Calu3 (cell line): ENCODE measurements around the gene GET4. TPM values are rescaled to one million over a fixed set of nuclear protein-coding genes. Genes with fewer than 3 reads are reported as not detected.
A peak's percentile ranks its signal among the peaks of the same experiment; 100 is the strongest.
"Not testable (repeated sequence)": the region's sequence is repeated elsewhere in the genome, so short reads cannot be mapped to it uniquely, and the experiment has no call there.

Experiments used
- BruUV-seq: library from RNA; stranded (reverse); fragments of 400-500 nt; replicated peaks from 2 replicates; lab custom pipeline; 2021; lab: Mats Ljungman, UMichigan
- CTCF ChIA-PET: fragments of 300-600 bp; sonication (Branson Sonifier 250); formaldehyde crosslinking; loops from one replicate; lab custom pipeline; 2022; ENCODE audit warnings: antibody characterized with exemption; lab: Charles Lee
- DNase-seq: peaks from one replicate; pipeline ENCODE4 v3.0.0; 2022
- H3K27ac Mint-ChIP-seq: one replicate; pipeline ENCODE4 v1.8.0; 2022; ENCODE audit warnings: mixed read lengths; ENCODE audit not compliant: unreplicated experiment
- H3K27me3 Mint-ChIP-seq: one replicate; pipeline ENCODE4 v1.8.0; 2022; ENCODE audit warnings: mixed read lengths; ENCODE audit not compliant: unreplicated experiment
- H3K36me3 Mint-ChIP-seq: one replicate; pipeline ENCODE4 v1.8.0; 2022; ENCODE audit warnings: mild to moderate bottlenecking, moderate library complexity, mixed read lengths; ENCODE audit not compliant: insufficient read depth, unreplicated experiment
- H3K4me1 Mint-ChIP-seq: one replicate; pipeline ENCODE4 v1.8.0; 2022; ENCODE audit warnings: mild to moderate bottlenecking, low read depth, mixed read lengths; ENCODE audit not compliant: unreplicated experiment
- H3K4me3 Mint-ChIP-seq: one replicate; pipeline ENCODE4 v1.8.0; 2022; ENCODE audit warnings: mild to moderate bottlenecking, low read depth, moderate library complexity, mixed read lengths; ENCODE audit not compliant: unreplicated experiment
- H3K9me3 Mint-ChIP-seq: one replicate; pipeline ENCODE4 v1.8.0; 2022; ENCODE audit warnings: low read depth, mixed read lengths; ENCODE audit not compliant: unreplicated experiment
- CTCF ChIP-seq: fragments of 200-600 bp; IDR thresholded peaks from one replicate; pipeline ENCODE4 v1.8.0; 2022; ENCODE audit warnings: antibody characterized with exemption; ENCODE audit not compliant: unreplicated experiment
- intact Hi-C: fragments of 100-400 bp; cut with micrococcal nuclease; formaldehyde crosslinking; loops from one replicate; pipeline ENCODE4 v1.10.0; 2022; ENCODE audit not compliant: unreplicated experiment
- total RNA-seq: library from RNA; stranded (reverse); gene quantifications from 2 replicates; pipeline ENCODE4 v1.2.3, GENCODE V29; 2022

Gene GET4
- total RNA-seq, 1 experiment from 2014 or later = 145 TPM

GRCh38 chr7:871900-872537, 4.3 kb upstream of the GET4 start:
- Mint-ChIP-seq H3K27ac (no peak overlapping the region), H3K36me3 (peaks cover 76% of the 10 kb centered on the region), H3K4me3 (no peak overlapping the region), H3K4me1 (peaks cover 10% of the 10 kb centered on the region), H3K9me3 (no peaks in the 10 kb centered on the region), H3K27me3 (no peaks in the 10 kb centered on the region)
- intact Hi-C loops = loop anchor here (5.0 to 10.0 kb wide), 2 partner anchors 40 to 547 kb away; partner anchors contain the start of gene SUN1
- no peak for DNase-seq
- TF ChIP-seq CTCF = no peak
- CTCF ChIA-PET = interaction anchor here (1.1 to 1.8 kb wide), 4 partner anchors 36 to 551 kb away, joined by 3 to 11 read pairs (median 8); no protein-coding TSS in a partner anchor
- no TSS peak for BruUV-seq

GRCh38 chr7:872685-873084, 3.7 kb upstream of the GET4 start:
- CTCF ChIA-PET = interaction anchor here (1.0 to 1.8 kb wide), 7 partner anchors 36 to 552 kb away, joined by 3 to 11 read pairs (median 7); partner anchors contain the start of gene SUN1
- not testable (repeated sequence) for H3K9me3 Mint-ChIP-seq, H3K4me3 Mint-ChIP-seq, BruUV-seq, H3K27ac Mint-ChIP-seq, H3K27me3 Mint-ChIP-seq, DNase-seq
- H3K36me3 Mint-ChIP-seq = peaks cover 76% of the 10 kb centered on the region
- H3K4me1 Mint-ChIP-seq = peaks cover 10% of the 10 kb centered on the region
- intact Hi-C loops = loop anchor here (1.0 to 10.0 kb wide), 3 partner anchors 40 to 548 kb away; partner anchors contain the start of gene SUN1

GRCh38 chr7:873367-874002, 2.9 kb upstream of the GET4 start:
- H3K27me3 Mint-ChIP-seq = no peaks in the 10 kb centered on the region
- H3K4me3 Mint-ChIP-seq = no peak overlapping the region
- H3K36me3 Mint-ChIP-seq = peaks cover 77% of the 10 kb centered on the region
- peaks cover 10% of the 10 kb centered on the region for H3K4me1 Mint-ChIP-seq
- TF ChIP-seq CTCF = peak; percentile 98
- H3K9me3 Mint-ChIP-seq = no peaks in the 10 kb centered on the region
- DNase-seq = peak; percentile 89
- H3K27ac Mint-ChIP-seq = peak overlapping the region; percentile 52
- CTCF ChIA-PET = interaction anchor here (0.6 to 1.8 kb wide), 12 partner anchors 10 to 552 kb away, joined by 3 to 11 read pairs (median 6); partner anchors contain the start of gene SUN1
- intact Hi-C loops = loop anchor here (1.0 to 10.0 kb wide), 3 partner anchors 41 to 549 kb away; partner anchors contain the start of gene SUN1
- BruUV-seq = no TSS peak

GRCh38 chr7:874031-874749, 2.2 kb upstream of the GET4 start:
- no TSS peak for BruUV-seq
- intact Hi-C loops = loop anchor here (5.0 to 10.0 kb wide), 2 partner anchors 42 to 549 kb away; partner anchors contain the start of gene SUN1

More at GRCh38 chr7:874031-874749, 2.2 kb upstream of the GET4 start:
- CTCF ChIA-PET = interaction anchor here (0.6 to 1.8 kb wide), 11 partner anchors 11 to 553 kb away, joined by 3 to 11 read pairs (median 7); partner anchors contain the start of gene SUN1
- H3K27me3 Mint-ChIP-seq = no peaks in the 10 kb centered on the region
- peak overlapping the region; percentile 52 for H3K27ac Mint-ChIP-seq
- no peaks in the 10 kb centered on the region for H3K9me3 Mint-ChIP-seq
- TF ChIP-seq CTCF = no peak
- no peak overlapping the region for H3K4me3 Mint-ChIP-seq
- H3K4me1 Mint-ChIP-seq = peaks cover 16% of the 10 kb centered on the region
- peaks cover 81% of the 10 kb centered on the region for H3K36me3 Mint-ChIP-seq
- DNase-seq = no peak
